Glomerular visceral epithelial cell (primary cell): ENCODE results near the gene ENOX1.
A peak's percentile ranks its signal among the peaks of the same experiment; 100 is the strongest.

ENCODE experiments used
- DNase-seq: peaks from one replicate; pipeline ENCODE4 v3.0.0-alpha.2; 2016; ENCODE audit errors: extremely low spot score

Gene ENOX1

DNA sequence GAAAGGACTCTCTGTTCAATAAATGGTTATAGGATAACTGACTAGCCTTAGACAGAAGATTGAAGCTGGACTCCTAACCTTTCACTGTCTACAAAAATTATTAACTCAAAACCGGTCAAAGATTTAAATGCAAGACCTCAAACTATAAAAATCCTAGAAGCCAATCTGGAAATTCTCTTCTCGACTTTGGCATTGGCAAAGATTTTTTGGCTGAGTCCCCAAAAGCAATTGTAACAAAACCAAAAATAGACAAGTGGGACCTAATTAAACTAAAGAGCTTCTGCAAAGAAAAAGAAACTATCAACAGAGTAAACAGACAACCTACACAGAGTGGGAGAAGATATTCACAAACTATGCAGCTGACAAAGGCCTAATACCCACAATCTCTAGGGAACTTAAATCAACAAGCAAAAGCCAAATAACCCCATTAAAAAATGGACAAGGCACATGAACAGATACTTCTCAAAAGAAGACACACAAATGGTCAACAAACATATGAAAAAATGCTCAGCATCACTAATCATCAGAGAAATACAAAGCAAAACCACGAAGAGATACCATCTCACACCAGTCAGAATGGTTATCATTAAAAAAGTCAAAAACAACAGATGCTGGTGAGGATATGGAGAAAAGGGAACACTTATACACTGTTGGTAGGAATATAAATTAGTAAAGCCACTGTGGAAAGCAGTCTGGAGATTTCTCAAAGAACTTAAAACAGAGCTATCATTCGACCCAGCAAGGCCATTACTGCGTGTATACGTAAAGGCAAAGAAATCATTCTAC is 497.1 kb downstream of the ENOX1 start:
- DNase-seq, result no peak

DNA sequence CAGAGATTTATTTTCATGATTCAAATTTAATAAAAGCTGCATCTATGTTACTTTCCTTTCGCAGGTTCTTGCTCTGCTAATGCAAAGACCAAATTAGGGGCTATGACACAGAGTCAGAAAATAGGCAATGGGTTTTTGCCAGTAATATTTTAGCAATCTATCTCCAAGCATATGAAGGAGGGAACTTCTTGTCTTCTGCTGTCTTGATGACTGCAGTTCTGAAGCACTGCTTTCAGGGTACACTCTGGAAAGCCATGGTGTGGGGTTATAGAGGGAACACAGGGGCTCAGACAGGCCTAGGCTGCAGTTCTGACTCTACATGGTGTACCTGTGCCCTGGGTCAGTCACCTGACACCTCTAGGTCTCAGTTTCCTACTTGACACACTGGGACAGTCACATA is 500.0 kb downstream of the ENOX1 start:
- no peak for DNase-seq

GRCh38 chr13:43285933-43286597 is 500.7 kb downstream of the ENOX1 start:
- DNase-seq, result peak; percentile 90

GRCh38 chr13:43284162-43284561 is 502.6 kb downstream of the ENOX1 start:
- no peak for DNase-seq

DNA sequence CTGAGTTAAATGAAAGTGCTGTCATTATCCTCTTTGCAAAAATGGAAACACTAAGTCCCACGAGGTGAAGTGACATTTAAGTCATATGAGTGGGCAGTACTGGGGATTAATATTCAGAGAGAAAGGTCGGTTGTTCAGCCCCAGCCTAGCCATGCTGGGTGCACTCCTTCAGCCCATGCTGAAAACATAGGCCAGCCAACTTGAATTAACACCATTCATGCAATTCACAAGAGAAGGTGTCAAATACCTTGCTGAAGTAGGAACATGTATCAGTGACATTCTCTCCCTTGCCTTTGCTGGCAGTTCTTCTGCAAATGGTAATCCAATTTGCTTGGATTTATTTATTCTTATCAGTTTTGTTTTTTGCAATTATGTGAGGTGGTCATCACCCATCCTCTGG is 507.1 kb downstream of the ENOX1 start:
- no peak for DNase-seq

DNA sequence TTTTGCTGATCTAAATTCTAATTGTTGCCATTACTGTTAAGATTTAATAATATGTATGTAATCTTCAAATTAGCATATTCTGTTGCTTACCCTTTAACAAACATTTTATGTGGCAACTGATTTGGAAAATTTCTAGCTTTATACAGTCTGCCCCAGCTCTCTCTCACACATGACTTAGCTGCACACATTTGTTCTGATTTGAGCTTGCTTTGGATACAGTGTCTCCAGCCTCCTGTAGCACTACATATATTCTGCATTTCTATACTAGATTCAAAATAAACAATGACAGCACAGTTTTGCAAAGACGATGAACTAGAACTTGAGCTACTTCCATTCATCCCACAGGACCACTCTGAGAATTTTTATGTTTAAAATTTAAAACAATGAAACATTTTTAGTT is 508.6 kb downstream of the ENOX1 start:
- DNase-seq, result no peak

DNA sequence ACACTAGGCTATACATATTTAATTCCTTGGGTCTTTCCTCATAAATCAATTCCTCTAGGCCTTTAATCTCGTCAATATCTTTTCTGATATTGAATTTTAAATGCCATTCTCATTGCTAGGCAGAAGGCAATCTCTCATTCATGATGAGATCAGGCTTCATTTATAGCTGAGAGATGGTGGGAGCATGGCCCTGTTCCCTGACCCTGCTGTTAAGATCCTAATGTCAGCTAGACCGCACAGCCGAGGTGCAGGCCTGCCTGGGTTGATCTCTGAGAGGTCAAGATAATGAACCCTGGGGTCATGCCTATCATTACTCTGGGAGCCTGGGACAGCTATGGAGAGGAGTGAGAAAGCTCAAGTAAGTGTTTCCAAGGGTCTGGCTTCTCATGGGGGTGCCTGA is 509.6 kb downstream of the ENOX1 start:
- no peak for DNase-seq

DNA sequence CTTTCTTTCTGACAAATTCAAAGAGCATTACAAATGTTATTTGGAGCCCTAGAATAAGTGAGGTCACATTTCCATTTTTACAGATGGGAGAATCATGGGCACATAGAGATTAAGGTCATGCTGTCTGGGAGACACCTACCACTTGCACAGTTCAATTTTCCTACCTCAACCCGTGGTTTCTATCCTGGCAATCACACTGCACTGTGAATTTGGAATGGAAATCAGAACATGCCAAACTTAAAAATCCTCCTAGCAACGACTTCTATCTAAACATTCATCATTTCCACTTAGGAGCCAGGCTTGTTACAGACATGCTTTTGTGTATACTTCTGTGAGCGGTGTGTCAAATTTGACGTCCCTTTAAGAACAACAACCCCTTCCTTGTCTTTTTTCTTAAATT is 511.9 kb downstream of the ENOX1 start:
- no peak for DNase-seq

- peak; percentile 59 for DNase-seq
These were observed 513.4 kb downstream of the ENOX1 start for GRCh38 chr13:43273362-43273761.

DNA sequence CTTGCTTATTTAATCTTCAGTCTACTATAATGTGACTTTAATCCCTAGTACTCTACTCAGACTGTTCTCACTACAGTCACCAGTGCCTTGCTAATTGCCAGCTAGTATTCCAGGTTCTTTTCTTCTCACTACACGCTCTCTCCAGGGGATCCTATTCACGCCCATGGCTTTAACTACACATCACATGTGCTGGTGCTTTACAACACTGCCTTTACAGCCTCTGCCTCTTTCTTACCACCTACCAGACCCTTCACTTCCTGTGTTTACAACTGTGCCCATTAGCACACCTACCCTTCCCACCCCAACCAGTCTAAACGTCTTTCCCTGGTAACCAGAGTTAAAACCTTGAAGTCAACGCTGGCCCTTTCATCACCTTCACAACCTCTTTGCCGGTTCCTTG is 513.9 kb downstream of the ENOX1 start:
- DNase-seq, result no peak

GRCh38 chr13:43271152-43271551 is 515.6 kb downstream of the ENOX1 start:
- no peak for DNase-seq

DNA sequence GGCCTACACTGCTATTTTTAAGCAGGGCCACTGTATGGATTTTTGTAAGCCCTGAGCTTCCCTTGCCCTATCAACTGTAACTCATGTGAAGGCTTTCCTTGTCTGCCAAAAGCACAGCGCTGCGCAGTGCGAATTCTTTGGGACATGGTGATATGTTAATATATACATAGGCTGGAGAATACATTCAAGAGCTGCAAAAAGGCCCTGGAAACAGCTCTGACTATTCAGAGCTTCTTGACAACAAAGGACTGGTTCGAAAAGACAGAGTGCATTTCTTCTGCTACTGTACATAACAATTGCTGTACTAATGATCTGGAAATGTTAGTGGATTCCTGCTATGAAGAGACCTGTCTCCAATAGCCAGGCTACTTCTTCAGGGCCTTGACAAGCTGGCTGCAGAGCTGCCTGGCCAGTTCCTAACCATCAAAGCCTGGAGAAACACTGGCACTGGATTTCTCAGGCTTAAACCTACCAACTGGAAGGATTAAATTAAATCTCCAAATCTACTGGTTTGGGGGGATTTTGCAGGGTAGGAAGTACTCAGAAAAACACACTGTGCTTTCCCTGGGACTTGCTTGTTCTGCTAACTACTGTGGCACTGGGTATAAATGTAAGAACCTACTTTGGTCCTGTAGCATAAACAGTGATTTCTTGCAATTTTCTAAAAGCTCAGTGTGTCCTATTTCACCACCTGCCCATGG is 516.5 kb downstream of the ENOX1 start:
- no peak for DNase-seq

DNA sequence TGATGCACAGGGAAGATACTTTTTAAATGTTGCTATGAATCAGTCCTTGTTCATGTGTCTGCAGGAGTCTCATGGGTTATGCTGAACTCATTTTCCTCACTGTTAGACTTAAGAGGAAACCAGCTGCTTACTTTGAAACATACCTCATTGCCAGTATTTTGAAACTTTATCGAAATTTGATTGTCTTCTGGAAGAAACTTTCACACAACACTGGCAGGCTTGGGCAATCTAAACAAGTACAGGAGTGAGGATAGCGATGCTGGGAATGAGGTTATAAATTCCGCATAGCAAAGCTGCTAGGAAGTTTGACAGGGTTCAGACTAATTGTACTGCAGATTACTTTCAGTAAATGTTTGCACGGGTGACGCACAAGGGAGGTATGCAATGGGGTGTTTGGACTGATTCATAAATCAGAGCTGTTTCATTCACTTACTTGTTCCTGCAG is 517.7 kb downstream of the ENOX1 start:
- DNase-seq, result peak; percentile 78

- DNase-seq, result no peak
These were observed 518.1 kb downstream of the ENOX1 start for GRCh38 chr13:43268632-43269031.

GRCh38 chr13:43267916-43268315 is 518.9 kb downstream of the ENOX1 start:
- DNase-seq, result no peak

GRCh38 chr13:43266936-43267615 is 519.7 kb downstream of the ENOX1 start:
- DNase-seq, result no peak

GRCh38 chr13:43265028-43265427 is 521.7 kb downstream of the ENOX1 start:
- no peak for DNase-seq

DNA sequence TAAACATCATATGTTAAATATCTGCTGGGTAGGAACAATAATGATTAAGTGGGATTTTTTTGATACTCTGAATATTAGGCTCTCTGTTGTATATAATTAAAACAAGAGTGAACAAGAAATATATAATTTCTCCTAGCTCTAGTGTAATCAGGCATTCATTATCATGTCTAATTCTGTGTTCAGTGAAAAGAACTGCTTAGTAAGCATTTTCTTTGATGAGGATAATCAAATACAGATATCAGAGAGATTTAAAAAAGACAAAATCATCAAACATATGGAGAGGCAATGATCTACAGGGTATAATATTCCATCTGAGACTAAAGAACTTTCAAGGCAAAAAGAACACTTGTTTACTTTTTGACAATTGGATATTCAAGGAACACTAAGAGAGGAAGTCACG is 522.3 kb downstream of the ENOX1 start:
- no peak for DNase-seq

GRCh38 chr13:43263047-43263446 is 523.7 kb downstream of the ENOX1 start:
- DNase-seq, result no peak

DNA sequence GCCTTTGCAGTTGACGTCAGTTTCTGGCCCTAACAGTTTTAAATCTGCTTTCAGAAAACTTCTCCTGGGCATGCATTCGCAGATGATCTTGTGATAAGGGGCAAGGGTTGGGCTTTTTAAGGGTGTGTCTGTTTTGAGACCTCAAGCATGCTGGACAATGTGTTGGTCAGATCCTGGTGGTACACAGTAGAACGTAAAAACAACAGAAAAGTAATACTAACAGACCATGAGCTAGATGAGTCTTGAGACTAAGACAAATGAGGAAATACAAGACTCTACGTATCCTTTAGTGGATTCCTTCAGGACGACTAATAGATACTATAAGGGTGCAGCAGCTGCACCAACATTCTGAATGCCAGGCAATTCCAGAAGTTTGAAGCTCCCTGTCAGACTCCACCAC is 525.8 kb downstream of the ENOX1 start:
- DNase-seq, result peak; percentile 48

- no peak for DNase-seq
These were observed 528.0 kb downstream of the ENOX1 start for GRCh38 chr13:43258771-43259170.

DNA sequence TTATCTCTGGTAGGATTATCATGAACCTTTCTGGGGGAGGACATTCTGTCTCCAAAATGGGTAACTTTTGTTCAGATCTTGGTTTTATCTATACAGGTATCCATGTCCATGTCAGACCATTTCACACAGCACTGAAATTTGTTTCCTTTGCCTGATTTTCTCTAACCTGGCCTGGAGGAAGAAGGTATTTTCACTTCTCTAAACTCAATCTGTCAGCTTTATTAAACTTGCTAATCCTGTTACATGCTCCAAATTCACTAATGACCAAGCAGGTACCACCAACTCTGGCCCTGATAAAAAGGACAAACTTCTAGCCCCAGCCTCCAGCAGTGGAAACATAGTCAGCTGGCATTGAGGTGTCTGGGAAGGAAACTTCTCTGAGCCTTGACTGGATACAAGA is 529.0 kb downstream of the ENOX1 start:
- no peak for DNase-seq
